ENCODE results near the gene LILRB5.
"Not testable (repeated sequence)": the region's sequence is repeated elsewhere in the genome, so short reads cannot be mapped to it uniquely, and the experiment has no call there.

LILRB5 gene

DNA sequence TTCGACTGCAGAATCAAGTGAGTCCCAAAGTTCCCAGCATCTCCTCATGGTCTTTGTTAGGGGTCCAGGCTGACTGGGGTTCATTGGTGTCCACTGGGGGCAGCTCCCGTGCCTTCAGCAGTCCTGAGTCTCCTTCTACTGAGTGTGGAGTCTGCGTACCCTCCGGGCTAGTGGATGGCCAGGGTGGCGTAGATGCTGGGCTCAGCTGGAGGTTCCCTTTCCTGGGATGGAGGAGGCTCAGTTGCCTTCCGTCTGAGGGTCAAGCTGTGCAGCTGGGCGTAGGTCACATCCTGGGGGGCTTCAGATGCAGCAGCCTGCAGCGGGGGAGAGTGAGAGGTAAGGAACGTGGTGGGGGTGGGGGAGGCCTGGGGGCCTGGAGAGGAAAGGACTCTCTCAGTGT is 17.4 kb upstream of the LILRB5 start:
- not testable (repeated sequence) for DNase-seq

DNA sequence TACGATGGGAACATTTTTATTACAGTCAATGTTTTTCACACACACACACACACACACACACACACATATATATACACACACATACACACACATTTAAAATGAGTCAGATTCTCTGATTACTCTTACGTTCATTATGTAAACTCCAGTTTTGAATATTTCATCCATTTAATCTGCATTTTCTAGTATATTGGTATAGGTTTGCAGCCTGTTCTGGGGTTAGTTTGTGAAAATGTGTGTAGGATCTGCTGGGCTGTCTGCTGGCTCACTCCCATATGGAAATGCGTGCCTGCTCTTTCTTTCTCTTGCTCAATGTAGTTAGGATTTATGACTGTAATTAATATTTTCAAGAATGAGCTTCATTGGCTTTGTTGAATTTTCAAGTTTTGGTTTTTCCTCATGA is 16.7 kb upstream of the LILRB5 start:
- DNase-seq: no peak

DNA sequence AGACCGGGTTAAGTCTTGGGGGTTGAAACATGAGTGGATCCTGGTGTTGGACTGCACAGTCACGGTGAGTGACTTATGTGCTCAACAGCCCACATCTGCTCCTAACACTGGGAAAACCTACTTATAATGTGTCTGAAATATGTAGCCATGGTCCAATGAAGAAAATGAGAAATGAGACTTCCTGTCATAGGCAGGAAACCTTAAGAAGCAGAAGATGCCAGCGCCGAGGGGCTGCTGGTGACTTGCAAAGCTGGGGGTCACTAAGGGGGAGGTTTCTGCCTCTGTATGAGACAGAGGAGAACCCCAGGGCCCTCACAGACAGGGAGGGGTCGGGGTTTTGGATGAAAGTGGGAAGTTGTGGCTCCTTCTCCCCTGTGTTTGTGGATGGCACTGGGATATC is 15.1 kb upstream of the LILRB5 start:
- DNase-seq: not testable (repeated sequence)

DNA sequence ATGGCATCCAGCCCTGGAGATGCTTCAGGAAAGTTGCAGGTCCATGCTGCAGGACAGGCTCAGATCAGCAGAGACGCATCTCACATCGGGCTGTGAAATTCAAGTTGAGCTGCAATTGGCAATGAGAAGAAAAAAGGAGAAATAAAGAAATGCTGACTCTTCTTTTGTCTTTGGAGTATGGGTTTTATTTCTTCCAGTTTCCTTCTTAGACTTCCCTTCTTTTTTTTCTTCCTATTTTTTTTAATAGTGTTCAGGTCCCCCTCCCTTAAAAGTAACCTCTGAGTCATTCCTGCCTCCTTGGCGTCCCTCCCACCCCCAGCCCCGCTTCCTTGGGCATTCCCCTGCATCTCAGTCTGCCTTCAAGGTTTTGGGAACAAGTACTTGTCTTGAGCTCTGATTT is 14.5 kb upstream of the LILRB5 start:
- not testable (repeated sequence) for DNase-seq

DNA sequence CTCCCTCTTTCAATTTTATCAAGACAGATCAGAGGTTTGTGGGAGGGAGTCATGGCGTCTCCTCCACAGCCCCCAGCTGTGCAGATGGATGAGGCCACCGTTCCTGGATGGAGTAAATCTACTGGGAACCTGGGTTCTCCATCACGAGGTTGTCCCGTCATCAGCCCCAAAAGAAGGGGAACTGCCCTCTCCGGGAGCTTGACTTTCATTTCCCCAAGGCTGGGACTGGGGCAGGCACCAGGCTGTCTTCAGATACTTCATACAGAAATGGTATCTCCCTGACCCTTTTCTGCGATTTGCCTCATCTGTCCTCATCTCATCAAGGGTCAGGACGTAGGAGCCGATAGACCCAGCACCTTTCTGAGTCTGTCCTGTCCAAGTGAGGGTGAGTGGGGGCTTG is 14.0 kb upstream of the LILRB5 start:
- DNase-seq: no peak

DNA sequence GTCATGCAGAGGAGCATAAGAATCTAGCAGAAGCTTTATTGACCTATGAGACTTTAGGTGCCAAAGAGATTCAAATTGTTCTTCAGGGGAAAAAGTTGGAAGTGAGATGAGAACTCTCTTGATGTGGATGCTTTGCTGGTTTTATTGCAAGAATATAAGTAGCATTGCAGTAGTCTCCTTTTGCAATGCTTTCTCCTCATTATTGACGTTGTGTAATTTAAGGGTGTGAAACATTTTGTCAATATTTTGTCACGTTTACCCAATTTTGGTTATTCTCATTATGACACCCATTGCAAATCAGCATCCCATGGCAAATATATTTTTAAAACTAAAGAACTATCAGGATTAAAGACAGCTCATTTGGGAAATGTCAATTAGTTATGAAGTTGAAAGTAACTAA is 11.9 kb upstream of the LILRB5 start:
- DNase-seq: no peak

DNA sequence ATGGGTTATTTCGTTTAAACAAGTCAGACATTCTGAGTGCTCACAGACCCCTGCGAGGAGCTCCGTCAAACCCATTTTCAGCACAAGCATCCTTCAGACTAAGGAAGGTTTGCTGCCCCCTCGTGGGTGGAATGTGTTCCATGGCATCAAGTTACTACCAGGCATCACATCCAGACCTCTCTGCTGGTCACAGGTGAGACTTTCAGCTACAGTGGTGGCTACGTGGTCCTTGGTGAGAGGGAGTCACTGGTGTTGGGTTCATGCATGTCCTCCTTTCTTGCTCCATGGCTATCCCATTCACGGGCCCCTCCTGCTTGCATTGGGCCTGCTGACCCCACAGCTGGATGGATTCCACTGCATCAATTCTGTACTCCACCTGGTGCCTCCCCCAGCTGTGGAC is 9.1 kb upstream of the LILRB5 start:
- peak; percentile 46 for DNase-seq

DNA sequence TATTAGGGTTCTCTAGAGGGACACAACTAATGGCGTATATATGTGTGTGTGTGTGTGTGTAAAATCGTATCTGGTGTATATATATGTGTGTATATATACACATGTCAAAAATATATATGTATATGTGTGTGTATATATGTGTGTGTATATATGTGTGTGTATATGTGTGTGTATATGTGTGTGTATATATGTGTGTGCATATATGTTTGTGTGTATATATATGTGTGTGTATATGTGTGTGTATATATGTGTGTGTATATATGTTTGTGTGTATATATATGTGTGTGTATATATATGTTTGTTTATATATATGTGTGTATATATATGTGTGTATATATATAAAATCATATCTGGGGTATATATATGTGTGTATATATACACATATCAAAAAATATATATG is 5.4 kb upstream of the LILRB5 start:
- no peak for DNase-seq

DNA sequence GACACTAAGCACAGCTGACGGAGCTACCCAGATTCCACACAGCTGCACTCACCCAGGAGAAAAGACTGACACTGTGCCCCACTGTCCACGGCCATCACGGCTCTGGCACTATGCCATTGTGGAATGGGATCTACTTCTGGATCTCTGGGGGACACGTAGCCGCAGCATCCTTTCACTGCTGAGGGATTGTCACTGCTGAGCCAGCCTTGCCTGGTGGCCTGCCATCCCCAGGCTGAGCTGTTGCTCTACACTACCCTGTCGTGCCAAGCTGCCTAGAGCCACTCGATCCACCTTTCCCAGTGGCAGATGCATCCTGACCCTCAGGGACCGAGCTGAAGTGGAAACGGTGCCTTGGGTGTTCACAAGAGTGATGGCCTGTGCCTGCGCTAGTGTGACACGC is 5.0 kb upstream of the LILRB5 start:
- DNase-seq: no peak

DNA sequence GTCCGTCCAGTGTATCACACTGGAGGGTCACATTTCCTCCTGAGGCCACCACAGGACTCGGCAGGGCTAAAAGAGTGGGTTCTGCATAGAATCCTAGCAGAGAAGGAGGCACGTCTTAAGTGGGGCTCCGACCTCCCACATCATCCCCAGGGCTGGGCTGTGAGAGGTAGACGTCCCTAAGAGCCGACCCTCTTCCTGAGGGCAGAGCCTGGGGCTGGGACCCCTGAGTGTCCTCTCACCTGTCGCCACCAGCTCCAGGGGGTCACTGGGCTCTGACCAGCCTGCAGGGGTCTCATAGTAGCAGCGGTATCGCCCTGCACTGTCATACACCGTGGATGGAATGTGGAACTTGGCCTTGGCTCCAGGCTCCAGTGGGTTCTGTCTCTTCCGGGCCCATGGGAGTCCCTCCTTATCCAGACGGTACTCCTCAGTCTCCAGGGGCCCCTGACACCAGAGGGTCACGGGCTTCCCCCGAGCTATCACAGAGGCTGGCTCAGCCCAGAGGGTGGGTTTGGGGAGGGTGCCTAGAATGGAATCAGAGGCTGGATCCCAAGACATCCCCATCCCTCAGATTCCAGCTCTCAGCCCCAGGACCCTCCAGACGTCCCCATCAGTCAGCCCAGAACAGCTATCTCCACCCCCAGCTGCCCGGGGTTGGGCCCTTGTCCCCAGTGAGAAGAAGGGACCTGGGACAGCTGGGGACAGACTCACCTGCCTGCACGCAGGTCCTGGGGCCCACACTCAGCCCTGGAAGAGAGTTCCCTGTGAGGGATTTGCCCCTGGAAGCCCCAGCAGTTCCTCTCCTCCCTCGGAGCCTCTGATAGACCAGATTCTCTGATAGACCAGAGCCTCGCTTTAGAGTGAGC is 590 bp downstream of the LILRB5 start:
- no peak for DNase-seq

DNA sequence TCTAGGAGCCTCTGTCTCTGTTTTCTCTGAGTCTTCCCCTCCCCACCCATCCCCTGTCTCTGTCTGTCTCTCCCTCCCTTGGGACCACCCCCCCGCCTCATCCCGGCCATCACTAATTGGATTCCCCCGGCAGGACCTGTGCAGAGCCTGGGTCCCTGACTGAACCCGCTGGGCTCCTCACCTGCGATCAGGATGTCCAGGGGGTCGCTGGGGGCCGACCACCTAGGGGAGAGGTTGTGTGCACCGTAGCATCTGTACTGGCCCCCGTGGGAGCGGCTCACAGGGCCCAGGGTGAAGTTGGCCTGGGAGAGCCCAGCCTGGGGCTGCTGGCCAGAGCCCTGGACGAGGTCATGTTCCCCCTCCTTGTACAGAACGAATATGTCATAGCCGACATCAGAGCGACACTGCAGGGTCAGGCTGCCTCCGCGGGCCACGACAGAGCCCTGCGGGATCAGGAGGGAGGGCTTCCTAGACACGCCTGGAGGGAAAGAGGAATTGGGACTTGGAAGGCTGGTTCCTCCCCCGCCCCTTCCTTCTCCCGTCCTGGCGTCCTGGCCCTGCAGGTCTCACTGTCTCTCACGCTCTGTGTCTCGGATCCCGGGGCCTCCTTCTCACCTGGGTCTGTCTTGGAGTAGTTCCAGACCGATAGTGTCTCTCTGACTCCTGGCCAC is 1.8 kb downstream of the LILRB5 start:
- no peak for DNase-seq

DNA sequence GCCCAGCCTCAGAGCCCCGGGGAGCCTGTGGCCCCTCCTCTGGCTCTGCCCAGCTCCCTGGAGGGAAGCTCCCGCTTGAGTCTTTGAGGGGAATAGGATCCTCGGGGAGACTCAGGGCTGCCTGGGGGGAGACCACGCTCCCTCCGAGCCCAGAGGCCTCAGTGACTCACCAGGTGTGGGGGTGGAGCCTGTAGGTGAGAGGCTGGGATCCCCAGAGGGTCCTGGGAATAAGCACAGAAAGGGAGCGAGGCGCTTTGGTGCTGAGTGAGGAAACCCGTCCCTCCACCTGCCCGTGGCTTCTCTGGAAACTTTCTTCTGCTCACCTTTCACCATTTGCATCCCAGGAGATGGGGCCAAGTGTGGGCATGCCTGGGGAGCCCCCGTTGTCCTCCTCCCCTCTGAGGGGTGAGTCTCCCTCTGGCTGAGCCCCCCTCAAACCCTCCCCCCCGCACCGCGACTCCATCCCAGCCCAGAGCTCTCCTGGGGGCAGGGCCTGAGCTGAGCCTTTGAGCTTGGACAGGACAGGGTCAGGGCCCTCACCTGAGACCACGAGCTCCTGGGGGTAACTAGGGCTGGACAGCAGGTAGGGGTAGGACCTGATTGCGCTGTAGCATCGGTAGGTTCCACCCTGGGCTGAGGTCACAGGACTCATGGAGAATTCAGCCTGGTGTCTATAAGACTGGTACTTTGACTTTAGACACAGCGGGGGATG is 2.7 kb downstream of the LILRB5 start:
- DNase-seq: no peak

DNA sequence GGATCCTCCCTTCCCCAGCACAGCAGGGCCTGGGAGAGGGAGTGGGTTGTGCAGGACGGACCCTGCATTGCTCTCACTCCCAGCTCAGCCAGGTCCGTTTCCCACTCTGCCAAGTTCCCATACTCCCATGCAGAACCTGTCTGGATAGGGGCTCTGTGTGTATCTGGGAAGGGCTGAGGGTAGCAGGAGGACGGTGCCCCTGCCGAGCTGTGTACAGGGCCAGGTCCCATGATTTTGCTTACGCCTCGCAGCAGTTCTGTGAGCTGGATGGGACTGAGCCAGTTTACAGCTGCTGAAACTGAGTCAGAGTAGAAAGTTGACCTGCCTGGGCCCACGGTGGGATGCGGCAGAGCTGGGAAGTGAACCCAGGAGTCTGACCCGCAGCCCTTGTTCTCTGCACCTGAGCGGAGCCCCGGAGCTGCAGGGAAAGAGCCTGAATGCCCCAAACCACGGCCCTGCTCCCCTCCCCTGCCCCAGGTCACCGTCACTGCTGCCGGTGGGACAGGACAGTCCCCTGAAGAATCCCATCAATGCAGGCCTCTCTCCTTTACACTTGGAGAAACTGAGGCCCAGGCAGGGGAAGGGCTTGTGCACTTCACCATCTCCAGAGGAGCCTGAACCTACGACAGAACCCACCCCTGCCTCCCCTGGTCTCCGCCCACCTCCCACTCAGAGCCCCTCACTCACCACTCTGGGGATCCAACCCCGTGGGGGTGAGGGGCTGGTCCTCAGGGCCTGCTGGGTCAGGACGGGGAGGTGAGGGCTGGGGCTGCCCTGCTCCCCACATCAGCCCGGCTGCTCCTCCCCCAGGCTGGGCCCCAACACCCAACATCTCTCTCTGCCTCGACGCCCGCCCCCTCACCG is 3.5 kb downstream of the LILRB5 start:
- no peak for DNase-seq

DNA sequence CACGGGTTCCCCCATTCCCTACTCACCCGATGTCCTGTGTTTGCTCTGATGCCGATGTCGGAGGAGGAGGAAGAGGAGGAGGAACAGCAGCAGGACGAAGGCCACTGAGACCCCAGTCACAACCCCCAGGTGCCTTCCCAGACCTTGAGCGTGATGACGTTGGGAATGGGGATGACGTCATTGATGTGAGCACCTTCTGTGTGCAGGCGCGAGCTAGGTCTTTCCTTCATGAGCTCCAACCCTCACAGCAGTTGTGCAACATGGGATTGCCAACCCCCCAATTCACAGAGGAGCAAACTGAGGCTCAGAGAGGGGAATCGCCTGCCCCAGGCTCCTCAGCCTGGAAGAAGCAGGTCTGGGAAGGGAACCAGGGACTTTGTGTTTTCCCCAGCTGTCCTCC is 4.2 kb downstream of the LILRB5 start:
- DNase-seq: no peak

DNA sequence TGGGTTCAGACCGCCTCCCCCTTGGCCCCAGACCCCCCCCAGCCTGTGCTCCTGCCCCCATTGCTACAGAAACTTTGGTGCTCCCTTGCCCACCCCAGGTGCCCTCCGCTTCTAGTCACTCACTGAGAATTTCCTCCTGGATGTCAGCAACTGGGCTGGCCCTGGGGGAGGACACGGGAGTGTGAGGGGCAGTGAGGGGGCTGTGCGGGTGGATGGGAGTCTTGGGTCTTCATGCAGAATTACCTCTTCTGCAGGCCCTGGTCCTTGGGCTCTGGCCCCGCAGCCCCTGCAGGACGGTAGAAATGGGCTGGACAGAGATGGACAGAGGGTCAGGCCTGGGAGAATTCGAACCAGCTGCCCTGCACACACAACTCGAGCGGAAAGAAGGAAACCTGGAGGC is 4.8 kb downstream of the LILRB5 start:
- DNase-seq: no peak

DNA sequence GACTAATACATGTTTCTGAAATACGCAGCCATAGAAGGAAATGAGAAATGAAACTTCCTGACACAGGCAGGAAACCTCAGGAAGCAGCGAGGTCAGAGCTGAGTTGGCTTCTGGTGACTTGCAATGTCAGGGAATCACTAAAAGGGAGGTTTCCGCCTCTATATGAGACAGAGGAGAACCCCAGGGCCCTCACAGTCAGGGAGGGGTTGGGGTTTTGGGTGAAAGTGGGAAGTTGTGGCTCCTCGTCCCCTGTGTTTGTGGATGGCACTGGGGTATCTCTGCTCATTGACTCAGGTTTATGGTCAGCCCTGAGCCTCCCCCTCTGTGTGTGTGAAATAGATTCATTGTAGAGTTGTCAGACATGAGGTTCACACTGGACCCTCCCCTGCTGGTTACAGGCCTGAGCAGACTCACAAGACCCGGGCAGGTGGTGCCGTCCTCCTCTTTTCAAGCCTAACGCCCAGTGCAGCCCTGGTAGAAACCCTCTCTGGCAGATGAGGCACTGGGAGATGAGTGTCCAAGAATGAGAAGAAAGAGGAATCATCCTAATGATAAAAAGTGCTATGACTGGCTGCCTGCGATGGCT is 9.0 kb downstream of the LILRB5 start:
- no peak for DNase-seq

DNA sequence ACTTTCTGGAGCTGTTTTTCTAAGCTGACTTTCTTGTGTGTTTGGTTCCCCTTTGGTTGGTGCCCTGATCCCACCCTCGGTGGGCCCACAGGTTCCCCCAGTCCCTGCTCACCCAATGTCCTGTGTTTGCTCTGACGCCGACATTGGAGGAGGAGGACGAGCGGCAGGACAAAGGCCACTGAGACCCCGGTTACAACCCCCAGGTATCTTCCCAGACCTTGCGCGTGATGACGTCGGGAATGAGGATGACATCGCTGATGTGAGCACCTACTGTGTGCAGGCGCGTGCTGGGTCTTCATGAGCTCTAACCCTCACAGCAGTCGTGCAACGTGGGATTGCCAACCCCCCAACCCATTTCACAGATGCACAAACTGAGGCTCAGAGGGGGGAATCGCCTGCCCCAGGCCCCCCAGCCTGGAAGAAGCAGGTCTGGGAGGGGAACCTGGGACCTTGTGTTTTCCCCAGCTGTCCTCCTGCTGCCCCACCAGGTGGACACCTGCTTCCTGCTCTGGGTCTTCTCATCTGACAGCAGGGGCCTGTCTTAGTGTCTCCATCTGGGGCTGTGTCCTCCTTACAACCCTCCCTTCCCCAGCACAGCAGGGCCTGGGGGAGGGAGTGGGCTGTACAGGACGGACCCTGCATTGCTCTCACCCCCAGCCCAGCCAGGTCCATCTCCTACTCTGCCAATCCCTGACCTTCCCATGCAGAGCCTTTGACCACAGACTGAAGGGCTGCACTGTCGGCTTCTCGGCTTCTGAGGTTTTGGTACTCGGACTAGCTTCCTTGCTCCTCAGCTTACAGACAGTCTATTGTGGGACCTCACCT is 9.8 kb downstream of the LILRB5 start:
- no peak for DNase-seq

DNA sequence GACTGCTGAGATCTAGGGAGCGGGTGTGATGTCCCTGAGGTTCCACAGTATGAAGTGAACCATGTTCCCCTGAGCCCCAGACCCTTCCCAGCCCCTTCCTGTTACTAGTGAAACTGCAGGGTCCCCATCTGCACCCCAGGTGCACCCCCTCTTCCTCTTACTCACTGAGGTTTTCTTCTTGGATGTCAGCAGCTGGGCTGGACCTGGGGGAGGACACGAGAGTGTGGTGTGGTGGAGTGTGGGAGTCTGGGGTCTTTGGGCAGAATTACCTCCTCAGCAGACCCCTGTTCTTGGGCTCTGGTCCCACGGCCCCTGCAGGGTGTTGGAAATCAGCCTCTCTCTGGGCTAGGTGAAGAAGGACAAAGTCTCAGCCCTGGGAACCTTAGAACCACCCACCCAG is 11.1 kb downstream of the LILRB5 start:
- DNase-seq: no peak

DNA sequence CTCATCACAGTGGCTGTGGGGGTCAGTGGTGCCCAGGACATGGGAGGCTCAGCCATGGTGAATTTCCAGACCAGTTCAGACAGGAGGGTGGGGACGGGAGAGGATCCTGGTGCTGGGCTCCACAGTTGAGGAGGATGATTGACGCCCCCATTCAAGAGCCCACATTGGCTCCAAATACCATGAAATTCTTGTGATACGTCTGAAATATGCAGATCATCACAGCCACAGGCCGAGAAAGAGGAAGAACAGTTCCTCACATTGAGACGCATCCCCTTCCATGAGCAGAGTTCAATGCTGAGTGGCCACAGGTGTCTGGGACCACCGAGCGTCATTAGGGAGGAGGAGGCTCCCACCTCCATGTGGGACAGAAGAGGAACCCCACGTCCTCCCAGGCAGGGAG is 13.3 kb downstream of the LILRB5 start:
- not testable (repeated sequence) for DNase-seq

DNA sequence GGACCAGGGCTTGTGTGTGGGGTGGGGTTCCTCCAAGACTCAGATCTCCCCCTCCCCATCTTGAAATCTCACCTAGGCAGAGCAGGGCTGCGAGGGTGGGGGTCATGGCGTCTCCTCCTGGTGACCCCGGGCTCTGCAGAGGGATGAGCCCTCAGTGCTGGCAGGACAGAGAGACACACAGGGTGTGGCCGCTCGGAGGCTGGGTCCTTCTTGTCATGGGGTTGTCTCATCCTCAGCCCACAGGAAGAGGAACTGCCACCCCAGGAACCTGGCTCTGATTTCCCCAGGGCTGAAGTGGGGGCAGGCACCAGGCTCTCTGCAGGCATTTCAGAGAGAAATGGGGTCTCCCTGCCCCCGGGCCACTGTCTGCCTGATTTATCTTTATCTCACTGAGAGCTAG is 14.4 kb downstream of the LILRB5 start, which contains the start of gene LILRA6:
Gene LILRA6 (minus strand): TSS at position 145 of the 400 bp plus-strand sequence.
- DNase-seq: not testable (repeated sequence)

DNA sequence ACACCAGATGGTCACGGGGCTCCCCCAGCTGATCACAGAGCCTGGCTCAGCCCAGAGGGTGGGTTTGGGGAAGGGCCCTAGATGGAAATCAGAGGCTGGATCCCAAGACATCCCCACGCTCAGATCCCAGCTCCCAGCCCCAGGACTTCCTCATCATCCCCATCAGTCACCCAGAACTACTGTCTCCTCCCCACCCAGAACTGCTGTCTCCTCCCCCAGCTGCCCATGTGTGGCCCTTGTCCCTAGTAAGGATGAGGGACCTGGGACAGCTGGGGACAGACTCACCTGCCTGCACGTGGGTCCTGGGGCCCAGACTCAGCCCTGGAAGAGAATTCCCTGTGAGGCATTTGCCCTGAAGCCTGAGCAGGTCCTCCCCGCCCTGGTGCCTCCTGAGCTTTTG is 14.8 kb downstream of the LILRB5 start:
- not testable (repeated sequence) for DNase-seq

All from kidney glomerular epithelial cell (primary cell).